Posterior cingulate gyrus (tissue), 11 donors: ENCODE measurements around the gene NRXN2.

Experiments used
- DNase-seq, 10 donors: peaks; one replicate each; pipeline versions ENCODE4 v3.0.0 to v3.0.0-alpha.2; 2020 to 2021; ENCODE audit warnings: mixed read lengths in 3 of 10
- intact Hi-C: fragments of 100-400 bp; cut with DNase I; formaldehyde crosslinking; loops from one replicate; pipeline ENCODE4 v1.15.1; 2023

NRXN2 gene

GRCh38 chr11:64642418-64642735, 80.6 kb downstream of the NRXN2 start:
- no peak for DNase-seq
- intact Hi-C loops = no loop called here

GRCh38 chr11:64641596-64642417, 81.2 kb downstream of the NRXN2 start:
- no peak for DNase-seq

GRCh38 chr11:64639885-64640284, 83.1 kb downstream of the NRXN2 start:
- DNase-seq = no peak
- intact Hi-C loops = no loop called here

More at GRCh38 chr11:64641596-64642417, 81.2 kb downstream of the NRXN2 start:
- intact Hi-C loops = no loop called here

DNA sequence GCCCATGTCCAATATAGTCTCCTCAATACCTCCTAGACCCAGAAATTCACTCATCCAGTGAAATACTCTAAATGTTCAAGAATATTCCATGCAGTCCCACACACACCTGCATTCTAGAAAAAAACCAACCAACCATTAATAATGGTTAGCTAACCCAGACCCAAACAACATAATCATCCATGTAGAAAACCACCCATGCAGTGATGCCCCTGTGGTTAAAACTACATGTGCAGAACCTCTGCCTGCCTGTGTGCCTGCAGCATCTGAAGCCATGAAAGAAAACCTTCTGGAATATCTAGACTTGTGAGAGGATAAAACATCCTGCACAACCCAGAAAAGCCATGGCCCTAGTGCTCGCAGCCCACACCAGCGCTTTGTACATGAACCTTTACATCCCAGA, 84.2 kb downstream of the NRXN2 start:
- DNase-seq = no peak
- intact Hi-C loops = no loop called here

DNA sequence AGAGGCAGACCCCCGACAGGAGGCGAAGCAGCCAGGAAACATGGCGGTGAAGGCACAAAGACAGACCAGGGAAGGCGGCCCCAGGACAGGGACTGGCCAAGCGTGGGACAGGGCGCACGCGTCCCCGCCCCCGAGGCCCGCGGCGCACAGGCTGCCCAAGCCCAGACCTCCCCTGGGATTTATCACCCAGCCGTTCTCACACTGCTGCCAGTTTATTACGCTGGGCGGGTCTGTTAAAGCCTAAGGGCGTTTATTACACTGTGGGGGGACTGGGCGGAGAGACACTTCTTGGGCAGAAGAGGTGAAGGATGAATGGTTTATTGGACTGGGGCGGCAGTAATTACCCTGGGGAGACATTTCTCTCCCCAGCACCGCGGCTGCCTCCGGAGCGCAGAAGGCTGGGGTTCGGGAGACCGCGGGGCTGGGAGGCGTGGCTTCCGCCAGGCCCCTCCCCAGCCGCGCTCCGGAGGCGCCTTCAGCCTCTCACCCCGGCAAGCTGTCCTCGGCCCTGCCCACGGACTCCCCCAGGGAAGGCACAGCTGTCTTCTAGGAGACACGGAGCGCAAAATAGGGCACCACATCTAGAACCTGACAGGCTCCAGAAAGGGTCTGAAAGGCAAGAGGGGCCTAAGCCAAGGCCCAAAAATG, 84.9 kb downstream of the NRXN2 start:
- peak in 4 of 10 donors; percentile 47 to 93 (median 84) for DNase-seq

GRCh38 chr11:64637334-64638017, 85.5 kb downstream of the NRXN2 start:
- intact Hi-C loops = no loop called here
- no peak for DNase-seq

More for the DNA sequence above, 84.9 kb downstream of the NRXN2 start:
- intact Hi-C loops = no loop called here

GRCh38 chr11:64633555-64634159, 89.3 kb downstream of the NRXN2 start:
- intact Hi-C loops = no loop called here
- DNase-seq = no peak

- intact Hi-C loops = no loop called here
- no peak for DNase-seq
Measured at GRCh38 chr11:64632654-64633053, 90.3 kb downstream of the NRXN2 start.

DNA sequence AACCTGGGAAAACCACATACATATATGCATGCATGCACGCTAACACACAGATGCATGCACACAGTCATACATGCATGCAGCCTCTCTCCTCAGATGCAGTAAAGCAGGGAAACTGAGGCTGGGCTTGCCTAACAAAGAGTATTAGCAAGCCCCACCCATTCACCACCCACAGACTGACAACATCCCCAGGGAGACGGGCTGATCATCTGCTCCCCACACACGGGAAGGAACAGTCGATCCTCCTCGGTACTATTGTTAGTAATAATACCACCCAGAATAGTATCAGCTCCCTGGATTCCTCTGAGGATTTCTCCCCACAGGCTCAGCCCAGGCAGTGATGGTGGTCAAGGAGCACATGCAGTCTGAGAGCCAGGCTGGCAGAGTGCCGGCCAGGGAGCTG, 90.8 kb downstream of the NRXN2 start:
- DNase-seq = no peak

DNA sequence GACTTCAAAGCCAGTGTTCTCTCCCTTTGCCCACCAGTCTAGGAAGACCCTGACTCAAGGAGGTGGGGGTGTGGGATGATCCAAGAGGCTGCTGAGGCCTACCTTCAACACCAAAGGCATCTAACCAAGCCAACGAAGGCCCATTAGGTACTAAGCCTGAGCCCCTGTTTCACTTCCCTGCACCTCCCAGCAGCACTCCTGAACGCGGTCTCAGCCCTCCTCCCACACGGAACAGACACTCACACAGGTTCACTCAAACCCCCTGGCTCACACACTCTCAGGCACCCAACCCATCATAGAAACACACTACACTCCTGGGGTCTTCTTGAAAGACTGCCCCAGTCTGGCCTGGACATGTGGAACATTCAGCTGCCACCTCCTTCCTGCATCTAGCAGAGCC, 91.3 kb downstream of the NRXN2 start:
- no peak for DNase-seq
- intact Hi-C loops = no loop called here

More for the DNA sequence above, 90.8 kb downstream of the NRXN2 start:
- intact Hi-C loops = no loop called here

DNA sequence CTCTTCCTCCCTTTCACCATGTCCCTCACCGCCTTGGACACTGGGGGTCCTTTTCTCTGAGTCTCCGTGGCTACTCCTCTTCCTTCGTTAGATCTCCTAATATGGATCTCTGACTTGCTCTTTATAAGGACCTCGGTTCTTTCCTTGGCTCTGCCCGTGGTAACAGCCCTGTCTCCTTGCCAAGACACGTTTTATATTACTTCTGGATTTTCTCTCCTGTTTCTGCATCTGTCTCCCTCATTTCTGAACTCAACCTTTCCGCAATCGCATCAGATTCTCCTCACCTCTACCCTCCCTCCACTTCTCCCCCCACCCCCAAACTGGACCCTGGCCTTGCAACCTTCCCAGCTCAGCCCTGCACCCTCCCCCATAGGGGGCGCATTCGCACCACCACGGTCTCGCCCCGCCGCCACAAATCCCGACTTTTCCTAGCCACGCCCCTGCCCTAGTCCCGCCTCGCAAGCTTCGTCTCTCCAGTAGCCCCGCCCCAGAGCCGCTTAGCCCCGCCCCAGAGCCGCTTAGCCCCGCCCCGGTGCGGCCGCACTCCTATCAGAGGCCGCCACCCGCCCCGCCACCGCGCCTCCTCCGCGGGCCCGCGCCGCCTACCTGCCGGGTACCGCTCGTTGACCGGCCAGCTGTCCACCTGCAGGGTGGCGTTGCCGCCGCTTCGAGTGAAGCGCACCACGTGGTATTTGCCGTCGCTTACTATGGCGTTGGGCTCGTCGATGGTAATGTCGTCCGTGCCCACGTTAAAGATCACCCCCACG, 93.0 kb downstream of the NRXN2 start:
- intact Hi-C loops = no loop called here
- peak in 1 of 10 donors; percentile 44 for DNase-seq

GRCh38 chr11:64629103-64629502, 93.9 kb downstream of the NRXN2 start:
- no peak for DNase-seq
- intact Hi-C loops = no loop called here

- intact Hi-C loops = no loop called here
- DNase-seq = no peak
Measured at GRCh38 chr11:64628596-64628995, 94.4 kb downstream of the NRXN2 start.

GRCh38 chr11:64627371-64627770, 95.6 kb downstream of the NRXN2 start:
- intact Hi-C loops = no loop called here
- no peak for DNase-seq

GRCh38 chr11:64626637-64627036, 96.4 kb downstream of the NRXN2 start:
- DNase-seq = no peak
- intact Hi-C loops = no loop called here

DNA sequence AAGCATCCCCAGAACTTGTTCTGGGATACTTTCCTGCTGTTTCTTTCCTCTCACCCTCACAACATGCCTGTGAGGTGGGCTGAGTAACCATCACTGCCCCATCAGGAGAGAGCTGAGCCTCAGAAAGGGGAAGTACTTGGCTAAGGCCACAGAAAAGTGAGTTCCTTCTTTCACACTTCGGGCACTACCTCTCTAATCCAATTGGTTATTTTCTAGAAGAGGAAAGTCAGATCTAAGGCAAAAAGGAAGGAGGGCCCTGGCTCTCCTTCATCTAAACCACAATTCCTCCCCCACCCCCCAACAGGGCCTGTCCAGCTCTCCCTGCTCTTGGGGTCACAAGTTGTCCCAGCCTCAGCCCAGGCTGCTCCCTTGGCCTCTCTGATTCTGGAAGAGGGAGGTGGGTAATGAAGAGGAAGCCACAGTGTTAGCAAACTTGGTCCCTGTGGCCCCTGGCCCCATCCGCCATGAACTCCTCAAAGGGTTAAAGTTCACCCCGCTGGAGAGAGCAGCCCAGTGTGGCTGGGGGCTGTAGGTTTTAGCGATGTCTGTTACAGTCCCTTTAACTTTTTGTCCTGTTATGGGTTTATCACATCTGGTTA, 98.0 kb downstream of the NRXN2 start:
- DNase-seq = no peak
- intact Hi-C loops = no loop called here

DNA sequence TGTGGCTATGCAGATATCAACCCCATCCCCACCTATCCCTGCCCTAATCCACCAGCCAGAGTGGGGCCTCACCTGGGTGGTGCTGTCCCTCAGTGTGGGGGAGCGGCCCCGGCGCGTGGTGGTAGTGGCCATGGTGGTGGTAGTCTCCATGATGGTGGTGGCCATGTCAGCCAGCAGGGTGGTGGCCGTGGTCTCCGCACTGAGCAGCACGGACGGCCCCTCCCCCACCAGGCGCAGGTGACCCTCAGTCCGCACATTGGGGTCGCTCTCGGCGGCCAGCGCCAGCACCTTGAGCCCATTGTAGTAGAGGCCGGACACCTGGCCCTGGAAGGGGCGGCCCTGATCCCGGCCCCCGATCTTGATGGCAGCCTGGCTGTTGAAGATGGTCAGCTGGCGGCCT, 100.3 kb downstream of the NRXN2 start:
- no peak for DNase-seq
- intact Hi-C loops = no loop called here

DNA sequence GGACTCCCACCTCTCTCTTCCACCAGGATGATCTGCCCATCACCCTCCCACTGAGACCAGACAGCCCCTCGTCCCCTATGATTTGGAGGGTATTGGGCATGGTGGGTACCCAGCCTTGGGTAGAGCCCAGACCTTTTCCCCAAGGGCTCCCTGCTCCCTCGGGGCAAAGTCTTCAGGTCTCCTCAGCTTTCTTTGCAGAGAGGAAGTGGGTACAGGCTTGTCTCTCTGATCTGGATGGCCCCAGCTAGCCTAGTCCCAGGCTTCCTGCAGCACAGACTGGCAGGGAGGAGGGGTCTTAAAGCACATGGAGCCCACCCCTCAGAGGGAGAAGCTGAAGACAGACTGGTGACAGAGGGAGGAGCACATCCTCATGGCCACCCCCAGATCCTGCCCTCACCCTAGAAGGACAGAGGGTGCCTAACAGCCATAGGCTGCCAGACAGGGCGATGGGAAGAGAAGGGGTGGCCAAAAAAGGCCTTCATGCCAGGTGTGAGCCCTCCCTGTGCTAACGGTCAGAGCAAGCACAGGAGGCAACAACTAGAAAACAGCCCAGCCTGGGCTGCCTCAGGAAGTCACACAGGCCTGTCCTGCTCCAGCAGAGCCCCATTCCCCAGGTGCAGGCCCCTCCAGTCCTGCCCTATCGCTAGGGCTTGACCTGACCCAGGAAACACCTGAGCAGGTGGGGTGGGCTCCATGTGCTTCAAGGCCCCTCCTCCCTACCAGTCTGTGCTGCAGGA, 101.5 kb downstream of the NRXN2 start:
- intact Hi-C loops = no loop called here
- no peak for DNase-seq

GRCh38 chr11:64620381-64620971, 102.5 kb downstream of the NRXN2 start:
- DNase-seq = peak in 2 of 10 donors; percentile 81 to 91
- intact Hi-C loops = no loop called here
